Amniotic stem cell (primary cell): ENCODE results near the gene SLC23A2.
"Not testable (repeated sequence)": the region's sequence is repeated elsewhere in the genome, so short reads cannot be mapped to it uniquely, and the experiment has no call there.

Experiments
- DNase-seq: peaks from one replicate; lab custom pipeline; 2025; lab: John Stamatoyannopoulos, UW

The SLC23A2 gene

DNA sequence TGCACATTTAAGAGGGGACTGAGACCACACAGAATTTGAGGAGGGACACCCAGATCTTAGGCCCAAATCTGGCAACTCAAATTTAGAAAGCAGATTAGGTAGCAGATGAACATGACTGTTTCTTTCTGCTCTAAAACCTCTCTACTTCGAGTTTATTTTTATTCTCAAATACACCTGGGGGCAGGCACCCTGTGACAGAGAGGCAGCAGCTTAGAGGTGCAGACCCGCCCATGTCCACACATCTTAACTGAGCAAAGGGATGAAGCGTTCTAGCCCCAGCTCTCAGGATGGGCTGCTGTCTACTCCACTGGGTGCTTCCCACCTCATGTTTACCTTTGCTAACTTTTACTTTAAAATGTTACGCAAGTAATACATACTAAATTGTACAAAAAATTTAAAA lies 125.0 kb downstream of the SLC23A2 start:
- DNase-seq, result no peak

DNA sequence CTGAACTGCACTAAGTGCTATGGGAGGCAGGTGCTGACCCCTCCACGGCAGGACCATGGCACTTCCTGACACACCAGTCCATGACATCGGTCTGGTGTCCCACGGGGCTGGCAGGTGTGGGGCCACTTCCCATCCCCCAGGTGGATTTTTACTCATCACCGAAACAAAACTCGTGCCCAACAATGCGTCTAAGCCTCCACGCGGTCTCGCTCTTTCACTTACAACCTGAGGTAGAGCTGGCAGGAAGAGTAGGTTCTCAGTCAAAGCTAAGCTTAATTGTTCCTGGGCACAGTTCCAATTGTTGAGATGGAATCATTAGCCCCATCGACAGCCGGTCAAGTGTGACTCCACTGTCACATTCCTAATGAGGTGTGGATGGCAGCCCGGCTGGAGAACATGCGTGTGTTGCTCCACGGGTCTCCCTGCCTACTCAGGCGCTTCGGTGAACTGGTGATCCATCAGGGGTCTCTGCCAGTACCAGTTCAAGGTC lies 125.7 kb downstream of the SLC23A2 start:
- DNase-seq, result no peak

DNA sequence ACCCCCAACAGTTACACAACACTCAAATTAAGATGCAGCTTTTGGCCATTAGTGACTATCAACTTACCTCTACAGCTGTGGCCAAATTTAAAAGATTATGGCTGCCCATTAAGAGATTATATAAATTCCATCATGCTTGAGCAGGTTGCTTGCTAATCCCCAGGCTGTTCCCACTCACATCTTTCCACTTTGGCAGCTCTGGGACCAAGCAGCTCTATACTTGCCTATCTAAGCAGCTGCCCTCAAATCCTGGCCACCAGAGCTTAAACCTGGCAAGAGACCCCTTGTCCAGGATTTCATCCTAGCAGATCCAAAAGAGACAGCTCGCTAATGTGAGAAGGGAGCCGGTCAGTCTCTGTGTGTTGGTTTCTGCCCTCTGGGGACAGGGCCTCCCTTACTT lies 127.9 kb downstream of the SLC23A2 start:
- DNase-seq, result no peak

DNA sequence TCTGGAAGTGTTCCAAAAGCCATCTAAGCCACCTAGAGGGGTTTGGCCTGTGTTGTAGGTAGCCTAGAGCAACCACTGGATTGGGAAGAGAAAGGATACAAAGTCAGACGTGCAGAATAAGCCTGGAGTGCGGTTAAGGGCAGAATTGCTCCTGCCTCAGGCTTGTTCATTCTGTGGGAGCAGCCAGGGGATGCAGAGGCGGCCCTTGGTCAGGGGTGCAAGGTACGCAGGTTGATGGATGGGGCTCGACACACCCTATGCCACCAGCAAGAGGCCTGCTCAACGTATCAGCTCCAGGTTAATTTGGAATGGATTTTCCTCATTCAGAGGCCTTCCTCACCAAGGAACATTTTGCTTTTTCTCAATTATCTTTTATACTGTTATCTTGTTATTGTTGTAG lies 129.8 kb downstream of the SLC23A2 start:
- DNase-seq, result no peak

DNA sequence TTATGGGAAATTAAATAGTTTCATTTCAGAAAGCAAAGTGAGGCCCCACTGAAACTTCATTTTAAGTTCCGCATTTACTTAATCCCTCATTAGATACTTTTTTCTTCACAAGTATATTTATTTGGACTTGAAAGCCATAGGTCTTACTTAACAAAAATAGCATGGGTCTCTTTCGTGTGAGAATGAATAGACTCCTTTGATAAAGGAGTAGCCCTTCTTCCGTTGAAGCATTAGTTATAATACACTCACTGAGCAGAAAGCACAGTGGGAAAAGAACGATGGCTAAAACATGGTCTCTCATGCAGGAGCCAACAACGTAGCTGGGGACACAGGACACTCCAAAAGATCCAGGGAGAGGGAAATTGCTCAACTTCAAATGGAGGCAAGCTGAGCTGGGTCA lies 130.4 kb downstream of the SLC23A2 start:
- DNase-seq, result no peak

DNA sequence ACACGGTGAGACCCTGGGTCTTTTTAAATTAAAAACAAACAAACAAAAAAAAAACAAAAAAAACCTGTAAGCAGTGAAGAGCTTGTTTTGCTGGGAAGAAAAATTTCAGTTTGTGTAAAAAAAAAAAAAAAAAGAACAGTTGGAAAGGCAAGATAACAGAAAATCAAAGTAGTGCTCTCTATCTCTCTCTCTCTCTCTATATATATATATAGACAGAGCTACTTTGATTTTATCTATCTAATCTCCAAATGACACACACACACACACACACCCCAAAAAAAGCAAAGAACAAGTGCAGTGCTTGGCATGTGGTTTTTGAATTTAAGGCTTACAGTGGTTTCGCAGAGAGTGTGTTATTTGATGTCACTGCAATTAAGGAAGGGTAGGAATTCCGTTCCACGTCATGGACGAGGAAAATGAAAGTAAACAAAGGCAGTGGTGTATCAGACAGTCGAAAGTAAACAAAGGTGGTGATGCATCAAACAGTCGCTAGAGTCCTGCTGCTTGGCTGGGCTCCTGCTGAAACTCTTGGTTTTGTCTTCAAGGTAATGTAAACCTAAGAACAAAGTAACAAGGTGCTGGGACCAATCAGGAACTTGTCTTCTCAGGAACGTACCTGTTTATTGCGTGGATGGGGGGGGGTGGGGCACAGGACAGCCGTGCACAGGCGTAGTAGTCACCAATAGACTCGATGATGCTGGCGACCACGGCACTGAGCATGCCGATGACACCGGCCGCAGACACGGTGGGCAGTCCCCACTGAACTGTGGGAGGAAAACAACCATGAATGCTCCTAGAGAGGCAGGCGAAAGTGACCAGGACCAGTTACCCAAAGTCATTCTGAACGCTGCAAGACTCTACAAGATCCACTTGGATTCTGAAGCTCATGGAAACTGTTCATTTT lies 131.8 kb downstream of the SLC23A2 start:
- no peak for DNase-seq

DNA sequence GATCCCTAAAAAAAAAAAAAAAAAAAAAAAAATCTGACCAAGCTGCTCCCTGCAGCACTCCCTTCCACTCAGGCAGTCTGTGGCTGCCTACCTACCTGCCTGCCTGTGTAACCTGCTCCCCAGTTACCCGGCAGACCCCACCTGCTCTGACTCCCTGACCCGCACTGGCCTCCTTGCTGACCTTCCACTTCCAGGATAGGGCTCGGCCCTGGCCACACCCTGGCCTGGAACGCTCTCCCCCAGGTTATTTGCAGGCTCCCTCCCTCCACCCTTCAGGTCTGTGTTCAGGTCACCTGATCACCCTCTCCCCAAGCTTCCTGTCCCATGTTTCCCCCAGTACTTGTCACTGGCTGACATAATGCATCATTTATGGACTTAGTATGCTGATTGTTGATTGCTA lies 134.3 kb downstream of the SLC23A2 start:
- no peak for DNase-seq

DNA sequence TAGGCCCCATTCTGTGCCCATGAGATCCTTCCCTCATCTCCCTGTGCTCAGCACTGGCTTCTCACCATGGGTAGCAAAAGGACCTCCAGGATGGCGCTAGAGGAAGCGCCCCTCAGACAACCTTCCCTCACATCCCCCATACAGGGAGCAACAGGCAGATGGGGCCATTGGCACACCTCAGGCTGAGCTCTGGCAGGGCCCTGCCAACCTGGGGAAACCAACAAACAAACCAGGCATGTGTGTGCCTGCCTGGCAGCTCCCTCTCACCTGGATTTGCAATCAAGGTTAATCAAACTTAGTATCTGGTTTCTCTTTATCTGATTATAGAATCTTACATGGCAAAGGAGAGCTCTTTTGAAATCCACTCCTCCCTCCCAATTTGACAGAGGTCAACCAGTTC lies 134.9 kb downstream of the SLC23A2 start:
- no peak for DNase-seq

DNA sequence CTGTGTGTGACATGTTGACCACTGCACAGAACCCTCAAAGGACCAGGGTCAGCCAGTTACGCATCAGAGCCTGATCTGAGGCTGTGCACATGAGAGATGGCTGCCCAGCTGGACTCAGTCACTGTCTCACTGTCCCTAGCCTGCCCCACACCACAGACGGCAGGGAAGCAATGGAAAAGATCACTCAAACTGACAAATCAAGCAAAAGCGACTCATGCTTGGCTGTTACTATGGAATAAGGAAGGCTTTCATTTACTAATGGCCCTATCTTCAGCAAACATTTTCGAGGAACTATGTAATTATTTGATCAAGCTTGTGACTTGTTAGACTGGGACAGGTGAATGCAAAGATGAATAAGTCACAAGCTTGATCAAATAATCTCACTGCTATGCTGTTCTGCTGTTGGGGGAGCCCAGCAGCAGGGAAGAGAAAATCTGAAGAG lies 137.0 kb downstream of the SLC23A2 start:
- no peak for DNase-seq

DNA sequence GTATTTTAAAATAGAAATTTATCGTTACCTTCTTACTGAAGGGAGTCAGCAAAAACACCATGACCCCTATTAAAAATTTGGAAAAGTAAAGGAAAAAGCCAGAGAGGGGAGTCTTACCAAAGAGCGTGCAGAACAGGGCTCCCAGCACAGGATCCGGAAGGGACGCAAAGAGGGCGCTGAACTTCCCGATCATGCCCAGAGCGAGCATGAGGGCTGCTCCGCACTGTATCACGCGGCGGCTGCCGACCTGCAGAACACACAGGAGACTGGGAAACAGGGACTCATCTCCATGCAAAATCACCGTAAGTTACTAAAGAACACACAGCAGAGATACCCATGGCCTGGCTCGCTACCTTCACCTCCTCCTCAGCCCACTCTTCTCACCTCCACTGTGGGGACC lies 138.6 kb downstream of the SLC23A2 start:
- DNase-seq, result no peak

DNA sequence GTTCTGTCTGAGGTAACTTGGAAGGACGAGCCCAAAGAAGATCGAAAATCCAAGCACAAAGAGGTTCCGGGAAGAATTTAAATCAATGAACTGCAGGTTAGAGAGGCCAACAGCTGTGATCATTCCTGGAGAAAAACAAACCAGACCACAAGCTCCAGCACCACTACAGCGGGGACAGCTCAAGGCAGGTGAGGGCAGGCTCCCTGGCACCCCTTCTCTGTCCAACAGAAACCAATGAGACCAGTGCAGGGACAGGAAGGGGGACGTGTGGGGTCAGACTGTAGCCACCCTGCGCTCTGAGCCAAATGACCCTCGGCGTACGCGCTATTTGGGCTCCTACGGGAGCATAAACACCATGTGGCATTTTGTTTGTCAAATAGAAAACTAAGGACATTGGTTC lies 139.3 kb downstream of the SLC23A2 start:
- DNase-seq, result no peak

DNA sequence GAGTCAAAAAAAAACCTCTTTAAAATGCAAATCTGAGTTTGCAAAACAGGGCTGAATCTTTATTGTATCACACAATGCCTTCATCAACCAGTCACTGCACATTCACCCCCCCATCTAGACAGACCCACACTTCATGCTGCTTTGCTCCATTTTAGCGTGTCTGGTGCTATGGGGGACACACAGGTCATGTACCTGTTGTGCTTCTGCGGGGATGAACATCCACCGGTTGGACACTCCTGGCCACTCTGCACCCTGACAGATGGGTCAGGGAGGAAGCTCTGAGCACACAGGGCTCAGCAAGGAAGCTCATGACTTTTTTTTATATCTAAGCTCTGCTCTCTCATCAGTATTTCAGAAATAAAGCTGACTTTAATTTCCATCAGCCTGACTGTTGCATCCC lies 143.3 kb downstream of the SLC23A2 start:
- no peak for DNase-seq

DNA sequence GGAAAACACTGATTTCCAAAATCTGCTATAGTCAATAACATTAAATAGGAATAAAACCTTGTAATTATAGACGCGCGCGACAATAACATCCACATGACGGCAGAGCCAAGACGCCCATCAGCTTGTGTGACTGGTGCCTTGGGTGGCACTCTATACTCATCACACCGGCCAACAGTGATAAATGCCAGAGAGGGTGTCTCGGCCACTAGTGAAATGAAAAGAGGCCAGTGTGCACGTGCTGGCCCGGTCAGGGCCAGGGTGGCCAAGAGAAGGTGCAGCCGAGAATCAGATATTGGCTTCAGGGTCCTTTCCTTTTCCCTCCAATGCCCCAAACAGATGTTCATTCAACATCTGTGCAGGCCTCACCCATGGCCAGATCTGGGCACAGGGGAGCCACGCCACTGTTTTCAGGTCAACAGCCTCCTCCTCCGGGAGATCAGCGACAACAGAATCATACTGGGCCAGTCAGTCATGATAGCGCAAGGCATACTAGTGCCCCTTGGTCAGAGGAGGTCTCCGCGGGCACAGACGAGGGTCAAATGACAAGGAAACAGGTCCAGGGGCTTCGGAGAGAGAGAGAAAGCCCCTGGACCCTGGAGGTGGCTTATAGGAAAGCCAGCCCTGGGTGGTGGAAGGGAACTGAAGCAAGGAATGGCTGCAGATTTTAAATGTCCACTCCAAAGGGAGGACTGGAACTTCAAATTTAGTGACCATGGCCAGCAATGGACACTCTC lies 145.1 kb downstream of the SLC23A2 start:
- DNase-seq, result no peak

DNA sequence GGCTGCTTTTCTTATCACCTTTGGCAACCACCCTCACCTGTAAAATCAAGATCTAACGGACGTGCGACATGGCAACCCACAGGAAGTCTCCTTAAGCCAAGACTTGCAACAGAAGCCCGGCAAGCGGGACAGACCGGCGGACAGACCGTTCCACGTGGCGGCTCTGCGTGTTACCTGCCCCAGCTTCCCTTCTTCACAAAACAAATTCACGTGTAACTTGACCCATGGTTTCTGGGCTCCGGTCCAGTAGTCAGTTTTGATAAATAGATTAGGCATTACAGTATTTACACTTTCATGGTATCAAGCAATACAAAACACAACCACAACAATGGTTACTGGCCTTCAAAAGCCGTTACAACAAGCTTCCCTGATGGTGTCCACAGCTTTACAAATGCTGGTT lies 145.8 kb downstream of the SLC23A2 start:
- no peak for DNase-seq

DNA sequence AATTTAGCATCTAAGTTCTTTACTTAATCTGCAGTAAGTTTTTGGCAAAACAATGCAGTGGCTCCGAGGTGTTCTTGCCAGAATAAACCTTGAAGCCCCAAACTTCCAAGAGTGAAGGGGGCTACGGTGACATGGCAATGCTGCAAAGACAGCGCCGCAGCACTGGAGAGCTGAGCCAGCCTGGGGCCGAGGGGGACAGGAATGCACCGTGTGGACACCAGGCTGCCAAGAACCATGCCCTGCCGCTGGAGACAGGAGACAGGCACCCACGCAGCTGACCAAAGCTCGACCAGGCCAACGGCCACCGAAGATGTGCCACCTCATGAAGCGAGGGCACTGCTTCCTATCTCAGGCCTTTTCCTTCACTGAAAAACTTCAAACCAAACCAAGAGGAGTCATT lies 146.2 kb downstream of the SLC23A2 start:
- DNase-seq, result no peak

DNA sequence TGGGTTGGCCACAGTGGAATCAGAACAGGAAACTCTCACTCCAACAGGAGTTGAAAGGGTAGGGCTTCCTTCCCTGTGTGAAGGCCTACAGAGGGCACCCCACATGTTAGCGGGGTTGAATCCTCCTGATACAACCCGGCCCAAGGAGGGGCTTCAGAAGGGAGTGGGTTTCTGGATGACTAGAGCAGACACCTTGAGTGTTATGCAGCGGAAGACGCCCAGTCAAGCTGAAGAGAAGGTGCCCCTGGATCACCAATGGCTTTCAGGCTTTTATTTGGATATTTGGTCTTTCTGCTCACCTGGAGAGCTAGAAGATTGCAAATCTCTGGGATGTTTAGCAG lies 146.8 kb downstream of the SLC23A2 start:
- DNase-seq, result no peak

DNA sequence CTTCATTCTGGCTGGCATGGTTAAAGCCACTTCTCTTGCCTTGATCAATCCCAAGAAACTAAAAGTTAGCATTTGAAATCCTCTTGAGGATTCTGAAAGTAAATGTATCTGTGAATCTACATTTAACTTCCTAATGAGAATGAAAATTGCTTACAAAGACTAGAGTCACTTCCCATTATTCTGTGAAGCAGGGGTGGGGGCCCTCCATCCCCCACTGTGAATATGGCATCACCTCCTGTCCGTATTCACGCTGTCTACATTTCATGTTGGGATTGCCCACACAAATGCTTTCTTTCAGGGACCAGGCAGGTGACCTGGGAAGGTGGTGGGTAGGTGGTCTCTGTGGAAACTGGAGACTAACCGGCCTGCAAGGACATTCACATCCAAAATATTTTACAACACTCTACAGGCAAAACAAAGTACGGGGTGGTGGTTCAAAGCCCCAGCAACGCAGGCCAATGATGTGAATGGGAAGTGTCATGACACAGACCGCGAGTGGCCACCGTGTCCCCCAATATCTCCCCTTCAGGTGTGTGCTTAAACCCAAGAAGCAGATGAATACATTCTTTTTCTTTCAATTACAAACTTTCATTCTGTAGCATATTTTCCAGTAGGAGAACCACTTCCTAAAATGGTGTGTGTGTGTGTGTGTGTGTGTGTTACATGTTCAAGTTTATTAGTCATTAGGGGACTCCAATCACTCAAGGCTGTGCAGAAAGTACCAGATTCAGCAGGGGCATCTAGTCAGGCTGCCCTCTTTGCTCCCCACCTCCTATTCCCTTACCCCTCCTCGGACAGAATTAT lies 147.4 kb downstream of the SLC23A2 start:
- no peak for DNase-seq

DNA sequence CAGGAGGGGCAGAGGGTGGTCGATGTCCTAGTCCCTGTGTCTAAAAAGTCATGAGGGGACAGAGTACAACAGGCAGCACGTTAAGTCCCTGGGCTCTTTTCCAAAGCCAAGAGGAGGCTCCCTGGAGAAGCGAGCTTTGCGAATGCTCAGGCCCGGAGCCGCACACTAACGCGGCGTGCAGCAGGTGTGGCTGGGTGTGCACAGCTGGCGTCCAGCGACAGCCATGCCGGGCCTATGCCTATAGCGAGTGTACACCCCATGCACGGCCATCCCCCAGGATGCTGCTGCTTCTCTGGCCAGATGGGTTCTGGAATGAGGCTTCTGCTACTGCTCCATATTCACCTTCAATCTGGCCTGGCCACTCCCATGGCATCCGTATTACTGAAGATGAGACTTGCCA lies 148.3 kb downstream of the SLC23A2 start:
- no peak for DNase-seq

DNA sequence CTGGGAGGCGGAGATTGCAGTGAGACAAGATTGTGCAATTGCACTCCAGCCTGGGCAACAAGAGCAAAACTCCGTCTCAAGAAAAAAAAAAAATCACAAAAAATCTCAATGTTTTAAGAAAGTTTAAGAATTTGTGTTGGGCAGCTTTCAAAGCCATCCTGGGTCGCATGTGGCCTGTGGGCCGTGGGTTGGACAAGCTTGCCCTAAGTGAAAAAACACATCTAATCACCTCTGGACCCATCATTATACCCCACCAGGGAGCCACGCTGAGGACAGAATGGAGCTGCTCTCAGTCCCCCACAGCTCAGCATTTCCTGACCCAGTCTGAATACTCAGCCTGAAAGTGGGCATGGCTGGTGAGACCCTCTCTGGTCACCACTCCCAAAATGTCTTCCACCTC lies 150.3 kb downstream of the SLC23A2 start:
- DNase-seq, result no peak

DNA sequence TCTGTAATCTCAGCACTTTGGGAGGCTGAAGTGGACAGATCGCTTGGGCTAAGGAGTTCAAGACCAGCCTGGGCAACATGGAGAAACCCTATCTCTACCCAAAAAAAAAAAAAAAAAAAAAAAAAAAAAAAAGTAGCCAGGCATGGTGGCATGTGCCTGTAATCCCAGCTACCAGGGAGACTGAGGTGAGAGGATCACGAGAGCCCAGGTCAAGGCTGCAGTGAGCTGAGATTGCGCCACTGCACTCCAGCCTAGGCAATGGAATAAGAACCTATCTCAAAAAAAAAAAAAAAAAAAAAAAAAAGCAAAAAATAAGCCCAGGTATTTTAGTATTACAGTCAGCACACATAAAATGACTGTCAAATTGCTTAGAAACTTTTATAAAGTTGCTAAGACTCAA lies 152.5 kb downstream of the SLC23A2 start:
- DNase-seq, result not testable (repeated sequence)

DNA sequence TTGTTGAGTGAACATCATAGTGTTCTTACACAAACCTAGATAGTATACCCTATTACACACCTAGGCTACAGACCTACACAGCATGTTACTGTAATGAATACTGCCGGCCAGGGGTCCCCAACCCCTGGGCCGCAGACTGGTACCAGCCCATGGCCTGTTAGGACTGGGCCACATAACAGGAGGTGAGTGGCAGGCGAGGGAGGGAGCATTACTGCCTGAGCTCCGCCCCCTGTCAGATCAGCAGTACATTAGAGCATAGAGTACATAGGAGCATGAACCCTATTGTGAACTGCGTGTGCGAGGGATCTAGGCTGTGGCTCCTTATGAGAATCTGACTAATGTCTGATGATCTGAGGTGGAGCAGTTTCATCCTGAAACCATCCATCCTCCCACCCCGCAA lies 153.3 kb downstream of the SLC23A2 start:
- no peak for DNase-seq

DNA sequence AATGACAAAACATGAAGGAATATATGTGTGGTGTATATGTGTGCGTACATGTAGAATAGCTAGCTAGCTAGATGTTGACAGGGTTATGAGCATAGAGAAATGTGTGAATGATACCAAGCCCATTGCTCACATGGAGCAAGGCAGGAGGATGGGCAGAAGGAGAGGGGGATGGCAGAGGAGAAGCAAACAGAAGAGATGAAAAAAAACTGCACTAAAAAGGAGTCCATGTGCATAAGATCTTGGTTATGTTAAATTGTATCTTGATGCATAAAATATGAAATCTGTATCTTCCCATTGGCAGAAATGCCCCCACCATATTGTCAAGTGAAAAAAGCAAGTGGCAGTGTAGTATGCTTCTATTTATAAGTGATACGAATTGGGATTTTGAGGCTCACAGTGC lies 154.5 kb downstream of the SLC23A2 start:
- DNase-seq, result no peak
